Colonic mucosa (tissue), 4 donors: ENCODE results near the gene BCL2L11. TPM values are rescaled to one million over a fixed set of nuclear protein-coding genes. Genes with fewer than 3 reads are reported as not detected.
A peak's percentile ranks its signal among the peaks of the same experiment; 100 is the strongest.

Experiments
- DNase-seq: peaks from one replicate; pipeline ENCODE4 v3.0.0-alpha.2; 2020
- H3K27ac ChIP-seq: fragments of 200-600 bp; one replicate; pipeline ENCODE4 v1.8.0; 2021
- H3K27me3 ChIP-seq: fragments of 200-600 bp; one replicate; pipeline ENCODE4 v1.8.0; 2021
- H3K36me3 ChIP-seq: fragments of 200-600 bp; one replicate; pipeline ENCODE4 v1.8.0; 2021
- H3K4me1 ChIP-seq: fragments of 200-600 bp; one replicate; pipeline ENCODE4 v1.8.0; 2021; ENCODE audit warnings: mild to moderate bottlenecking
- H3K4me3 ChIP-seq: fragments of 200-600 bp; one replicate; pipeline ENCODE4 v1.8.0; 2021
- H3K9ac ChIP-seq, 2 donors: one replicate each; pipeline ENCODE4 v1.7.0; 2013; ENCODE audit warnings: control low read depth in 2 of 2, low read depth in 2 of 2, low read length in 2 of 2
- H3K9me3 ChIP-seq: fragments of 200-600 bp; one replicate; pipeline ENCODE4 v1.8.0; 2021
- CTCF ChIP-seq: fragments of 200-600 bp; IDR thresholded peaks from one replicate; pipeline ENCODE4 v1.8.0; 2022; ENCODE audit warnings: antibody characterized with exemption, mild to moderate bottlenecking
- intact Hi-C: fragments of 100-400 bp; cut with DNase I; formaldehyde crosslinking; loops from one replicate; pipeline ENCODE4 v1.14.1; 2022
- total RNA-seq, 2 donors: library from RNA; stranded (reverse); fragmentation: NEBNext Ultra II Directional in 1 of 2; extraction: Animal tissue kit (Norgen Biotek cat#: 25700) in 1 of 2; gene quantifications; one replicate each; pipeline ENCODE4 v1.2.1, GENCODE V29; 2021
- donor health status: healthy.
- donor health status: DM: no; HTN: no; CAD: no.
- donor health status: DM: no; HTN: no; CAD: no.

Gene BCL2L11
- total RNA-seq, 2 donors from 2014 or later, result 21.3 to 31.7 TPM

- Histone ChIP-seq H3K36me3 (no peaks in the 10 kb centered on the region), H3K27me3 (no peaks in the 10 kb centered on the region), H3K4me3 (no peak overlapping the region), H3K9ac (no peak overlapping the region), H3K9me3 (no peaks in the 10 kb centered on the region), H3K4me1 (peaks cover 9% of the 10 kb centered on the region), H3K27ac (no peak overlapping the region)
- intact Hi-C loops, result no loop called here
- peak; percentile 33 for DNase-seq
- TF ChIP-seq CTCF, result no peak
Measured at GRCh38 chr2:111178296-111178695, 57.6 kb downstream of the BCL2L11 start.

- no peak overlapping the region for H3K4me3 ChIP-seq
- no peaks in the 10 kb centered on the region for H3K27me3 ChIP-seq
- peak overlapping the region in 1 of 2 donors; percentile 60 for H3K9ac ChIP-seq
- H3K27ac ChIP-seq, result peak overlapping the region; percentile 41
- TF ChIP-seq CTCF, result no peak
- peak; percentile 38 for DNase-seq
- H3K9me3 ChIP-seq, result no peaks in the 10 kb centered on the region
- H3K4me1 ChIP-seq, result peaks cover 9% of the 10 kb centered on the region
- intact Hi-C loops, result no loop called here
- H3K36me3 ChIP-seq, result no peaks in the 10 kb centered on the region
Measured at GRCh38 chr2:111178730-111179405, 58.2 kb downstream of the BCL2L11 start.

GRCh38 chr2:111182121-111182520 lies 61.4 kb downstream of the BCL2L11 start:
- no peak for TF ChIP-seq CTCF
- Histone ChIP-seq H3K9me3 (no peaks in the 10 kb centered on the region), H3K36me3 (no peaks in the 10 kb centered on the region), H3K27me3 (no peaks in the 10 kb centered on the region), H3K27ac (no peak overlapping the region), H3K4me1 (peaks cover 14% of the 10 kb centered on the region), H3K4me3 (no peak overlapping the region), H3K9ac (no peak overlapping the region)
- DNase-seq, result no peak
- intact Hi-C loops, result no loop called here

- peaks cover 14% of the 10 kb centered on the region for H3K4me1 ChIP-seq
- no peak for TF ChIP-seq CTCF
- intact Hi-C loops, result no loop called here
Measured at GRCh38 chr2:111182740-111183139, 62.0 kb downstream of the BCL2L11 start.

GRCh38 chr2:111184725-111185310 lies 64.1 kb downstream of the BCL2L11 start:
- Histone ChIP-seq H3K4me1 (peaks cover 6% of the 10 kb centered on the region), H3K4me3 (no peak overlapping the region), H3K27me3 (no peaks in the 10 kb centered on the region), H3K9me3 (no peaks in the 10 kb centered on the region), H3K27ac (no peak overlapping the region), H3K36me3 (no peaks in the 10 kb centered on the region), H3K9ac (peak overlapping the region in 1 of 2 donors; percentile 23)
- intact Hi-C loops, result no loop called here
- DNase-seq, result no peak
- no peak for TF ChIP-seq CTCF

More at GRCh38 chr2:111182740-111183139, 62.0 kb downstream of the BCL2L11 start:
- no peak overlapping the region for H3K27ac ChIP-seq
- H3K36me3 ChIP-seq, result no peaks in the 10 kb centered on the region
- no peak overlapping the region for H3K4me3 ChIP-seq
- DNase-seq, result no peak
- no peaks in the 10 kb centered on the region for H3K9me3 ChIP-seq
- H3K27me3 ChIP-seq, result no peaks in the 10 kb centered on the region
- H3K9ac ChIP-seq, result no peak overlapping the region
